ENCODE measurements around the gene LRFN3. TPM values are rescaled to one million over a fixed set of nuclear protein-coding genes. Genes with fewer than 3 reads are reported as not detected.
A peak's percentile ranks its signal among the peaks of the same experiment; 100 is the strongest.

The LRFN3 gene
- total and polyA plus RNA-seq, 9 donors: 6.4 to 31.2 (median 20.8) TPM

DNA sequence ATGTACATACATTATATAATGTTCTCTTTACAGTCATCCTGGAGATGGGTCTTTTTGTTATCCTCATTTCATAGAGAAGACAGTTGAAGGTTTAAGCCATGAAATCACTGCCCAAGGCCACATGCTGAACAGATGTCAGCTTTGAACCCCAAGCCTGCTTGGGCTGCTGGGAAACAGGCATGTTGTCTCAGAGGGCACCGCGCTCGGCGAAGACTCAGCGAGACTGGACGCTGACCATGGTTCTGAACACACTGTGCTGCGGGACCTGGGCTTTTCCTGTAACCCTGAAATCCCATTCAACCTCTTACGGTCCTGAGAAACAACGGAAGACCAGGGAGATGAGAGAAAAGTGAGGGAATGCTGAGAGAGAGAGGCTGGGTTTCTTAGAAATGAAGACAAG is 27.3 kb downstream of the LRFN3 start:
- TF ChIP-seq POLR2A (IDR thresholded peaks at IDR 0.05) (no peak), EP300 (IDR thresholded peaks at IDR 0.05) (no peak)
- TF ChIP-seq, protein P1, sequence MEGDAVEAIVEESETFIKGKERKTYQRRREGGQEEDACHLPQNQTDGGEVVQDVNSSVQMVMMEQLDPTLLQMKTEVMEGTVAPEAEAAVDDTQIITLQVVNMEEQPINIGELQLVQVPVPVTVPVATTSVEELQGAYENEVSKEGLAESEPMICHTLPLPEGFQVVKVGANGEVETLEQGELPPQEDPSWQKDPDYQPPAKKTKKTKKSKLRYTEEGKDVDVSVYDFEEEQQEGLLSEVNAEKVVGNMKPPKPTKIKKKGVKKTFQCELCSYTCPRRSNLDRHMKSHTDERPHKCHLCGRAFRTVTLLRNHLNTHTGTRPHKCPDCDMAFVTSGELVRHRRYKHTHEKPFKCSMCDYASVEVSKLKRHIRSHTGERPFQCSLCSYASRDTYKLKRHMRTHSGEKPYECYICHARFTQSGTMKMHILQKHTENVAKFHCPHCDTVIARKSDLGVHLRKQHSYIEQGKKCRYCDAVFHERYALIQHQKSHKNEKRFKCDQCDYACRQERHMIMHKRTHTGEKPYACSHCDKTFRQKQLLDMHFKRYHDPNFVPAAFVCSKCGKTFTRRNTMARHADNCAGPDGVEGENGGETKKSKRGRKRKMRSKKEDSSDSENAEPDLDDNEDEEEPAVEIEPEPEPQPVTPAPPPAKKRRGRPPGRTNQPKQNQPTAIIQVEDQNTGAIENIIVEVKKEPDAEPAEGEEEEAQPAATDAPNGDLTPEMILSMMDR (IDR thresholded peaks at IDR 0.05): no peak
- peaks cover 7% of the 10 kb centered on the region for H3K4me1 ChIP-seq (ENCODE audit: insufficient read depth)
- H3K36me3 ChIP-seq: no peaks in the 10 kb centered on the region
- intact Hi-C loops (cut with DNase I): no loop called here
- H3K27me3 ChIP-seq: no peaks in the 10 kb centered on the region
- 0 to 2% (median 1%) methylated on average over 9 of the region's 9 CpGs for WGBS, 3 donors
- H3K9me3 ChIP-seq: no peaks in the 10 kb centered on the region
- DNase-seq: peak in 2 of 5 donors; percentile 59 to 63
- H3K4me3 ChIP-seq: no peak overlapping the region
- no peak overlapping the region for H3K27ac ChIP-seq

DNA sequence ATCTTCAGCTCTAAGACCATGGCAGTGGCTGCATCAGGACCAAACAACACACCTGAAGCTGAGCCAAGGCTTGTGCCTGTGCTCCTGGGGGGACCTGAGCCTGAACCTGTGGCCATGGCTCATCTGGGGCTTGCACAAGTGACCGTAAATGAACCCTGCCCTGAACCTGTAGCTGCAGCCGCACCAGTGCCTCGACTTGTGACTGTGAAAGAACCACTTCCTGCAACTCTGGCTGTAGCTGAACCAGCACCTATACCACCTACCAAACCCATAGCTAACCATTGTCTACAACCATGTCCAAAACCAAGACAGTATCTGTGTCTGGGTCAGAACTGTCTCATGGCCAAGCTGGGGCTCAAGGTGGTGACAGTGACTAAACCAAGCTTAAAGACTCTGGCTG is 30.6 kb downstream of the LRFN3 start:
- Histone ChIP-seq H3K27me3 (no peaks in the 10 kb centered on the region), H3K4me3 (no peak overlapping the region), H3K9me3 (no peaks in the 10 kb centered on the region), H3K4me1 (ENCODE audit: insufficient read depth) (no peaks in the 10 kb centered on the region), H3K36me3 (no peaks in the 10 kb centered on the region), H3K27ac (no peak overlapping the region)
- DNase-seq: no peak
- 75 to 79% (median 79%) methylated on average over 3 of the region's 3 CpGs for whole genome bisulfite sequencing, 3 donors
- TF ChIP-seq EP300 (IDR thresholded peaks at IDR 0.05): no peak
- no peak for TF ChIP-seq POLR2A (IDR thresholded peaks at IDR 0.05)
- TF ChIP-seq, protein P1 (IDR thresholded peaks at IDR 0.05): no peak
- intact Hi-C loops (cut with DNase I): no loop called here

DNA sequence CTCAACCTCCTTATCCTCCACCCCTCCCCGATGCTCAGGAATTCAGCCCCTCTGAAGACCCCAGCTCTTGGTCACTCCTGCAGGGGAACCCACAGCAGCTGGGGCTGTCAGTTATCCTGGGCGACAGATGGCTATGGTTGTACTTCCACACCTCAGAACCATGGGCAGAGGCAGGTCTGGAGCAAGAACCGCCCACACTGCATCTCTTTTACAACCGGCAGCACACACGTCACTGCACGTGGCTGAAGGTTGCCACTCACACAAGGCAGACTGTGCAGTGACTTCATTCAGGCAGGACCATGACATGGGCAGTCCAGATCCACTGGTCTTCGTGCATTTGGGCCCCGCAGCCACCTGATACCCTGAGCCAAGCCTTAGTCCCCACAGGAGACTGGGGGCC is 37.3 kb downstream of the LRFN3 start:
- TF ChIP-seq POLR2A (IDR thresholded peaks at IDR 0.05): no peak
- no peak for TF ChIP-seq EP300 (IDR thresholded peaks at IDR 0.05)
- TF ChIP-seq, protein P1 (IDR thresholded peaks at IDR 0.05): no peak
- Histone ChIP-seq H3K4me1 (ENCODE audit: insufficient read depth) (no peaks in the 10 kb centered on the region), H3K9me3 (no peaks in the 10 kb centered on the region), H3K27me3 (no peaks in the 10 kb centered on the region), H3K36me3 (no peaks in the 10 kb centered on the region), H3K27ac (no peak overlapping the region), H3K4me3 (no peak overlapping the region)
- intact Hi-C loops (cut with DNase I): no loop called here
- WGBS, 3 donors: 33 to 44% (median 44%) methylated on average over 8 of the region's 8 CpGs
- no peak for DNase-seq

DNA sequence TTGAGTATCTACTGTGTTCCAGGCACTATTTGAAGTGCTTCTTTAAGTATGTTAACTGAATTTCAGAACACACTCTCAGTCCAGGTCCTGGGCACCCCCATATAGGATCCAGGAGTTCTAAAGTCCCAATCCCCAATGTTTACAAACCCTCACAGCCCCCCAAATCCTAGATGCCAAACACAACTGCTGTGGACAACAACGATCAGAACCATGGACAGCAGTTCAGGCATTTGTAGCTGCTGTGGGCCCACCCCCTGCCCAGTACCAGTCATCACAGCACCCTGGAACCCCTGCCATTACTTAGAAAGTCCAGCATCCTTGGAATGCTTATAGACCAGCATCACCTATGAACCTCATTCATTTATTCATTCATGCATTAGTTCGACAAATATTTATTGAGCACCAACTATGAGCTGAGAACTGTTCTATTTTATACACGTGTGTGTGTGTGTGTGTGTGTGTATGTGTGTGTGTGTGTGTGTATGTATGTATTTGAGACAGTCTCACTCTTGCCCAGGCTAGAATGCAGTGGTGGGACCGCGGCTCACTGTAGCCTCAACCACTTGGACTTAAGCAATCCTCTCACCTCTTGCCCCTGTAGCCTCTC is 39.5 kb downstream of the LRFN3 start:
- DNase-seq: no peak
- 34 to 36% (median 36%) methylated on average over 5 of the region's 5 CpGs for WGBS, 3 donors
- Histone ChIP-seq H3K27me3 (no peaks in the 10 kb centered on the region), H3K27ac (no peak overlapping the region), H3K9me3 (no peaks in the 10 kb centered on the region), H3K4me3 (no peak overlapping the region), H3K4me1 (ENCODE audit: insufficient read depth) (no peaks in the 10 kb centered on the region), H3K36me3 (no peaks in the 10 kb centered on the region)
- no peak for TF ChIP-seq POLR2A (IDR thresholded peaks at IDR 0.05)
- no peak for TF ChIP-seq EP300 (IDR thresholded peaks at IDR 0.05)
- TF ChIP-seq, protein P1 (IDR thresholded peaks at IDR 0.05): no peak
- intact Hi-C loops (cut with DNase I): no loop called here
